ENCODE data around the gene ADAT2. TPM values are rescaled to one million over a fixed set of nuclear protein-coding genes. Genes with fewer than 3 reads are reported as not detected.

The ADAT2 gene
- total and polyA plus RNA-seq, 10 of the 15 experiments (the other 5 are each of a cell fraction or from before 2014, with no cell fraction given) = 7.8 to 38.6 (median 17.3) TPM

DNA sequence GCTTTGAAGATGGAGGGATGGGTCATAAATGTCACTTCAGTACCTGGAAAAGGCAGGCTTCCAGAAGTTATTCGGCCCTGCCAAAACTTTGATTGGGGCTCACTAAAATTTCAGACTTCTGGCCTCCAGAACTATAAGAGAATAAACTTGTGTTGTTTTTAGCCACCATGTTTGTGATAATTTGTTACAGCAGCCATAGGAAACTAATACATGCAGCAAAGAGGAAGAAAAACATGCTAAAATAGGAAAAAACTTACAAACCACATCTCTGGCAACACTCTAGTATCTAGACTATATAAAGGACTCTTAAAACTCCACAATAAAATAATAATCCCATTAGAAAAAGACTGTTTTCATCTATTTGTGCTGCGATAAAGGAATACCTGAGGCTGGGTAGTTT, 9.5 kb downstream of the ADAT2 start (continued):
- TF ChIP-seq, protein P1, sequence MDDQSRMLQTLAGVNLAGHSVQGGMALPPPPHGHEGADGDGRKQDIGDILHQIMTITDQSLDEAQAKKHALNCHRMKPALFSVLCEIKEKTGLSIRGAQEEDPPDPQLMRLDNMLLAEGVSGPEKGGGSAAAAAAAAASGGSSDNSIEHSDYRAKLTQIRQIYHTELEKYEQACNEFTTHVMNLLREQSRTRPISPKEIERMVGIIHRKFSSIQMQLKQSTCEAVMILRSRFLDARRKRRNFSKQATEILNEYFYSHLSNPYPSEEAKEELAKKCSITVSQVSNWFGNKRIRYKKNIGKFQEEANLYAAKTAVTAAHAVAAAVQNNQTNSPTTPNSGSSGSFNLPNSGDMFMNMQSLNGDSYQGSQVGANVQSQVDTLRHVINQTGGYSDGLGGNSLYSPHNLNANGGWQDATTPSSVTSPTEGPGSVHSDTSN (IDR thresholded peaks at IDR 0.05; ENCODE audit: insufficient replicate concordance, low read depth, low read length) = no peak
- no peak for TF ChIP-seq NFXL1 (IDR thresholded peaks at IDR 0.05; ENCODE audit: borderline replicate concordance)
- TF ChIP-seq CHD2 (IDR thresholded peaks at IDR 0.05; ENCODE audit: borderline replicate concordance, low read depth, low read length) = no peak
- TF ChIP-seq LARP7 (IDR thresholded peaks at IDR 0.05) = no peak
- no peak for TF ChIP-seq TCF12 (IDR thresholded peaks at IDR 0.05; ENCODE audit: low read depth, low read length)
- TF ChIP-seq STAT3 (IDR thresholded peaks at IDR 0.05; ENCODE audit: low read depth, low read length) = no peak
- TF ChIP-seq ZNF274 (IDR thresholded peaks at IDR 0.05; ENCODE audit: insufficient read depth, insufficient read length) = no peak
- TF ChIP-seq TBL1XR1 (IDR thresholded peaks at IDR 0.05; ENCODE audit: low read depth, low read length) = no peak
- no peak for TF ChIP-seq FOXM1 (IDR thresholded peaks at IDR 0.05; ENCODE audit: low read depth, low read length)

DNA sequence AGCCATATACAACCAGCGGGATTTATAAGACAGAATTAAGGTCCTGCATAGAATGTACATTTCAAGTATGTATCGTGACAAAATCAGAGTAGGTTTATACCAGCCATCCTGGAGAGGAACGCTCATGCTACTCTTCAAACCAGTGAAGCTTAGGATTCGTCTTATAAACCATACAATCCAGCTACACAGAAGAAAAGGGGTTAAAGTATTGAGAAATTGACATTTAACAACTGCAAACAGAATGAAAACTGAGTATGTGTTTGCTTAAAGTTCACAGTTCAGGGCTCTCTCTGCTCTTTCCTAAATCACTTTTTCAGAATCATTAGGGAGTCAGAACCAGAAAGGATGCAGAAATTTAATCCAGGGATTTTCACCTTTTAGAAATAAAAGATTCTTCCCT, 17.9 kb downstream of the ADAT2 start:
- ATAC-seq = no peak
- H3K36me3 ChIP-seq (ENCODE audit: control insufficient read depth in 2 of 2, insufficient read depth in 2 of 2, low read length in 1 of 2) = peaks cover 3 to 8% of the 10 kb centered on the region in 2 experiments; a peak in 3 of 4 replicates
- no peaks in the 10 kb centered on the region for H3K9me3 ChIP-seq (replicated peaks; ENCODE audit: control insufficient read depth, insufficient read depth, low read length)
- intact Hi-C loops (cut with micrococcal nuclease; ENCODE audit: unreplicated experiment) (no loop called here), in situ Hi-C loops (cut with MboI) (no loop called here)
- no peak overlapping the region for H2AFZ ChIP-seq (ENCODE audit: control insufficient read depth, low read depth, low read length)
- H3K27me3 ChIP-seq (replicated peaks in 1 of 2; ENCODE audit: control insufficient read depth in 2 of 2, insufficient read depth in 2 of 2, low read length in 1 of 2) = no peaks in the 10 kb centered on the region
- no peaks in the 10 kb centered on the region for H3K4me1 ChIP-seq (ENCODE audit: control insufficient read depth, insufficient read depth, low read length)
- no peak for DNase-seq (ENCODE audit: low read depth, low spot score)
- BruUV-seq (replicated peaks) = no TSS peak
- H3K9ac ChIP-seq (ENCODE audit: control insufficient read depth, insufficient read depth, low read length) = no peak overlapping the region
- ChIA-PET RAD21 (ENCODE audit: unreplicated experiment) (interaction anchor here (1.5 kb wide), 1 partner anchor 406 kb away, joined by 3 read pairs; no protein-coding TSS in a partner anchor), SMC1A (ENCODE audit: uncharacterized antibody, unreplicated experiment) (no interaction called here), POLR2A (no interaction called here), CTCF (interaction anchor here (1.0 to 1.3 kb wide), 3 partner anchors 15 to 866 kb away, joined by 3 to 4 read pairs (median 4); no protein-coding TSS in a partner anchor)
- H3K4me3 ChIP-seq = no peak overlapping the region
- H3K4me2 ChIP-seq (ENCODE audit: control insufficient read depth, insufficient read depth) = no peak overlapping the region
- no peak for TF ChIP-seq TARDBP (IDR thresholded peaks at IDR 0.05; ENCODE audit: borderline replicate concordance)
- no peak for TF ChIP-seq IRF4 (IDR thresholded peaks at IDR 0.05; ENCODE audit: low read depth, low read length)
- no peak for TF ChIP-seq RBBP5 (conservative IDR thresholded peaks at IDR 0.05)
- no peak for TF ChIP-seq ZNF207 (IDR thresholded peaks at IDR 0.05; ENCODE audit: borderline replicate concordance)
- no peak for TF ChIP-seq ZSCAN29 (IDR thresholded peaks at IDR 0.05)
- no peak for TF ChIP-seq NR2F1 (conservative IDR thresholded peaks at IDR 0.05)
- TF ChIP-seq CREB1 (IDR thresholded peaks at IDR 0.05; ENCODE audit: low read depth) = no peak
- no peak for TF ChIP-seq ATF7 (IDR thresholded peaks at IDR 0.05; ENCODE audit: low read depth)
- no peaks in the 10 kb centered on the region for H3K79me2 ChIP-seq (ENCODE audit: control insufficient read depth, insufficient read depth, low read length)
- H3K27ac ChIP-seq (ENCODE audit: control insufficient read depth, insufficient read depth) = no peak overlapping the region
- FAIRE-seq = no peak
- 99% methylated on average over 4 of the region's 4 CpGs for WGBS (ENCODE audit: insufficient coverage, insufficient replicate concordance, low lambda C conversion rate, missing lambda C conversion rate)
- no peaks in the 10 kb centered on the region for H4K20me1 ChIP-seq (ENCODE audit: control insufficient read depth, insufficient read depth)

All from GM12878 (cell line).